ENCODE data around the gene OSTF1. TPM values are rescaled to one million over a fixed set of nuclear protein-coding genes. Genes with fewer than 3 reads are reported as not detected.
A peak's percentile ranks its signal among the peaks of the same experiment; 100 is the strongest.

Gene OSTF1
- total and polyA plus RNA-seq, 4 donors, result 27.5 to 36.3 (median 31.0) TPM

GRCh38 chr9:75083188-75083970 is 4.9 kb upstream of the OSTF1 start:
- H3K27me3 ChIP-seq (ENCODE audit: control insufficient read depth, insufficient read depth, low read length), result no peaks in the 10 kb centered on the region
- H3K9me3 ChIP-seq (ENCODE audit: control insufficient read depth, insufficient read depth, low read length), result no peaks in the 10 kb centered on the region
- H3K27ac ChIP-seq (ENCODE audit: low read depth, low read length), result no peak overlapping the region

GRCh38 chr9:75084081-75084672 is 4.1 kb upstream of the OSTF1 start:
- Histone ChIP-seq H3K27ac (ENCODE audit: low read depth, low read length) (no peak overlapping the region), H3K36me3 (ENCODE audit: control insufficient read depth, insufficient read depth, low read length) (no peaks in the 10 kb centered on the region), H3K27me3 (ENCODE audit: control insufficient read depth, insufficient read depth, low read length) (no peaks in the 10 kb centered on the region), H3K4me1 (ENCODE audit: control insufficient read depth, insufficient read depth, low read length) (peaks cover 17% of the 10 kb centered on the region), H3K4me3 (ENCODE audit: low read depth, low read length) (no peak overlapping the region), H3K9me3 (ENCODE audit: control insufficient read depth, insufficient read depth, low read length) (no peaks in the 10 kb centered on the region)
- DNase-seq (ENCODE audit: low read depth in 4 of 6, low spot score in 6 of 6), result no peak
- no CpG with 5 or more reads among the region's 5 CpGs for WGBS (ENCODE audit: insufficient coverage)

More at GRCh38 chr9:75083188-75083970, 4.9 kb upstream of the OSTF1 start:
- Histone ChIP-seq H3K4me3 (ENCODE audit: low read depth, low read length) (no peak overlapping the region), H3K36me3 (ENCODE audit: control insufficient read depth, insufficient read depth, low read length) (no peaks in the 10 kb centered on the region), H3K4me1 (ENCODE audit: control insufficient read depth, insufficient read depth, low read length) (peaks cover 17% of the 10 kb centered on the region)
- no peak for DNase-seq (ENCODE audit: low read depth in 4 of 6, low spot score in 6 of 6)
- 65% methylated on average over 10 of the region's 12 CpGs for WGBS (ENCODE audit: insufficient coverage)

- no peak for DNase-seq (ENCODE audit: low read depth in 4 of 6, low spot score in 6 of 6)
- Histone ChIP-seq H3K36me3 (ENCODE audit: control insufficient read depth, insufficient read depth, low read length) (no peaks in the 10 kb centered on the region), H3K4me1 (ENCODE audit: control insufficient read depth, insufficient read depth, low read length) (peaks cover 17% of the 10 kb centered on the region), H3K27me3 (ENCODE audit: control insufficient read depth, insufficient read depth, low read length) (no peaks in the 10 kb centered on the region), H3K9me3 (ENCODE audit: control insufficient read depth, insufficient read depth, low read length) (no peaks in the 10 kb centered on the region), H3K27ac (ENCODE audit: low read depth, low read length) (no peak overlapping the region), H3K4me3 (ENCODE audit: low read depth, low read length) (no peak overlapping the region)
- WGBS (ENCODE audit: insufficient coverage), result 100% methylated on average over 1 of the region's 1 CpG
Measured at GRCh38 chr9:75085640-75086039, 2.7 kb upstream of the OSTF1 start.

- H3K4me3 ChIP-seq (ENCODE audit: low read depth, low read length), result peak overlapping the region; percentile 93
- WGBS (ENCODE audit: insufficient coverage), result 95% methylated on average over 4 of the region's 16 CpGs
- H3K27me3 ChIP-seq (ENCODE audit: control insufficient read depth, insufficient read depth, low read length), result no peaks in the 10 kb centered on the region
- peak in 1 of 6 donors; percentile 8 for DNase-seq (ENCODE audit: low read depth in 4 of 6, low spot score in 6 of 6)
- no peaks in the 10 kb centered on the region for H3K9me3 ChIP-seq (ENCODE audit: control insufficient read depth, insufficient read depth, low read length)
- H3K27ac ChIP-seq (ENCODE audit: low read depth, low read length), result peak overlapping the region; percentile 88
- H3K36me3 ChIP-seq (ENCODE audit: control insufficient read depth, insufficient read depth, low read length), result no peaks in the 10 kb centered on the region
- H3K4me1 ChIP-seq (ENCODE audit: control insufficient read depth, insufficient read depth, low read length), result peaks cover 20% of the 10 kb centered on the region
Measured at GRCh38 chr9:75086541-75087288, 1.6 kb upstream of the OSTF1 start.

GRCh38 chr9:75087289-75087823 is 958 bp upstream of the OSTF1 start:
- Histone ChIP-seq H3K27ac (ENCODE audit: low read depth, low read length) (peak overlapping the region; percentile 88), H3K4me1 (ENCODE audit: control insufficient read depth, insufficient read depth, low read length) (peaks cover 20% of the 10 kb centered on the region)

GRCh38 chr9:75088646-75089372 is 495 bp downstream of the OSTF1 start:
- H3K27ac ChIP-seq (ENCODE audit: low read depth, low read length), result peak overlapping the region; percentile 90
- H3K36me3 ChIP-seq (ENCODE audit: control insufficient read depth, insufficient read depth, low read length), result no peaks in the 10 kb centered on the region
- peak overlapping the region; percentile 87 for H3K4me3 ChIP-seq (ENCODE audit: low read depth, low read length)
- WGBS (ENCODE audit: insufficient coverage), result under 1% methylated on average over 23 of the region's 43 CpGs
- peaks cover 20% of the 10 kb centered on the region for H3K4me1 ChIP-seq (ENCODE audit: control insufficient read depth, insufficient read depth, low read length)
- peak in 4 of 6 donors; percentile 11 to 69 (median 43) for DNase-seq (ENCODE audit: low read depth in 4 of 6, low spot score in 6 of 6)
- H3K9me3 ChIP-seq (ENCODE audit: control insufficient read depth, insufficient read depth, low read length), result no peaks in the 10 kb centered on the region
- no peaks in the 10 kb centered on the region for H3K27me3 ChIP-seq (ENCODE audit: control insufficient read depth, insufficient read depth, low read length)

More at GRCh38 chr9:75087289-75087823, 958 bp upstream of the OSTF1 start:
- no peaks in the 10 kb centered on the region for H3K36me3 ChIP-seq (ENCODE audit: control insufficient read depth, insufficient read depth, low read length)
- no peaks in the 10 kb centered on the region for H3K27me3 ChIP-seq (ENCODE audit: control insufficient read depth, insufficient read depth, low read length)
- DNase-seq (ENCODE audit: low read depth in 4 of 6, low spot score in 6 of 6), result peak in 3 of 6 donors; percentile 7 to 44 (median 26)
- peak overlapping the region; percentile 93 for H3K4me3 ChIP-seq (ENCODE audit: low read depth, low read length)
- H3K9me3 ChIP-seq (ENCODE audit: control insufficient read depth, insufficient read depth, low read length), result no peaks in the 10 kb centered on the region
- 2% methylated on average over 11 of the region's 20 CpGs for WGBS (ENCODE audit: insufficient coverage)

- Histone ChIP-seq H3K9me3 (ENCODE audit: control insufficient read depth, insufficient read depth, low read length) (no peaks in the 10 kb centered on the region), H3K27me3 (ENCODE audit: control insufficient read depth, insufficient read depth, low read length) (no peaks in the 10 kb centered on the region), H3K4me1 (ENCODE audit: control insufficient read depth, insufficient read depth, low read length) (peaks cover 17% of the 10 kb centered on the region), H3K36me3 (ENCODE audit: control insufficient read depth, insufficient read depth, low read length) (no peaks in the 10 kb centered on the region), H3K4me3 (ENCODE audit: low read depth, low read length) (peak overlapping the region; percentile 87), H3K27ac (ENCODE audit: low read depth, low read length) (no peak overlapping the region)
- WGBS (ENCODE audit: insufficient coverage), result no CpG with 5 or more reads among the region's 11 CpGs
- no peak for DNase-seq (ENCODE audit: low read depth in 4 of 6, low spot score in 6 of 6)
Measured at GRCh38 chr9:75089373-75089766, 1.1 kb downstream of the OSTF1 start.

- H3K27ac ChIP-seq (ENCODE audit: low read depth, low read length), result no peak overlapping the region
- H3K36me3 ChIP-seq (ENCODE audit: control insufficient read depth, insufficient read depth, low read length), result no peaks in the 10 kb centered on the region
- no peaks in the 10 kb centered on the region for H3K9me3 ChIP-seq (ENCODE audit: control insufficient read depth, insufficient read depth, low read length)
- peaks cover 16% of the 10 kb centered on the region for H3K4me1 ChIP-seq (ENCODE audit: control insufficient read depth, insufficient read depth, low read length)
- no peak overlapping the region for H3K4me3 ChIP-seq (ENCODE audit: low read depth, low read length)
- no CpG with 5 or more reads among the region's 4 CpGs for WGBS (ENCODE audit: insufficient coverage)
- DNase-seq (ENCODE audit: low read depth in 4 of 6, low spot score in 6 of 6), result no peak
- H3K27me3 ChIP-seq (ENCODE audit: control insufficient read depth, insufficient read depth, low read length), result no peaks in the 10 kb centered on the region
Measured at GRCh38 chr9:75090579-75090978, 2.3 kb downstream of the OSTF1 start.

GRCh38 chr9:75092766-75093165 is 4.5 kb downstream of the OSTF1 start:
- H3K27ac ChIP-seq (ENCODE audit: low read depth, low read length), result no peak overlapping the region
- 78% methylated on average over 3 of the region's 4 CpGs for WGBS (ENCODE audit: insufficient coverage)
- no peaks in the 10 kb centered on the region for H3K27me3 ChIP-seq (ENCODE audit: control insufficient read depth, insufficient read depth, low read length)
- H3K4me3 ChIP-seq (ENCODE audit: low read depth, low read length), result no peak overlapping the region
- DNase-seq (ENCODE audit: low read depth in 4 of 6, low spot score in 6 of 6), result no peak
- no peaks in the 10 kb centered on the region for H3K36me3 ChIP-seq (ENCODE audit: control insufficient read depth, insufficient read depth, low read length)
- no peaks in the 10 kb centered on the region for H3K9me3 ChIP-seq (ENCODE audit: control insufficient read depth, insufficient read depth, low read length)
- H3K4me1 ChIP-seq (ENCODE audit: control insufficient read depth, insufficient read depth, low read length), result peaks cover 4% of the 10 kb centered on the region
